ENCODE measurements around the gene EPN1.
"Not testable (repeated sequence)": the region's sequence is repeated elsewhere in the genome, so short reads cannot be mapped to it uniquely, and the experiment has no call there.

The EPN1 gene

GRCh38 chr19:55720214-55720746 lies 45.3 kb downstream of the EPN1 start:
- DNase-seq, result no peak

DNA sequence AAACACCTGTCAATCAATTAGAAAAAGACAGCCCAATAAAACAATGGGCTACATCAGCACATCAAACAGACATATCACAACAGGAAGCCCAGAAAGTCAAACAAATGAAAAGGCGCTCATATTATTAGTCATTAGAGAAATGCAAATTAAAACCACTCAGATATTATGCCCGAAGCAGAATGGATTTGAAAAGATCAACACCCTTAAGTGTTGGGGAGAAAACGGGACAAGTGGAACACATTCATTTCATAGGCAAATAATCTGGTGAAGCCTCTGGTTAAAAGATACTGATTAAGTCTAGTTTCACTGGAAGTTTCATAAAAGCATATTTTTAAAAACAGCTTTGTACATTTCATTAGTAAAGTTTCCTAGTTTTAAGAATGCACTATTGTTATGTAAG lies 45.8 kb downstream of the EPN1 start:
- DNase-seq (no peak), ATAC-seq (no peak)

More at GRCh38 chr19:55720214-55720746, 45.3 kb downstream of the EPN1 start:
- ATAC-seq, result no peak

DNA sequence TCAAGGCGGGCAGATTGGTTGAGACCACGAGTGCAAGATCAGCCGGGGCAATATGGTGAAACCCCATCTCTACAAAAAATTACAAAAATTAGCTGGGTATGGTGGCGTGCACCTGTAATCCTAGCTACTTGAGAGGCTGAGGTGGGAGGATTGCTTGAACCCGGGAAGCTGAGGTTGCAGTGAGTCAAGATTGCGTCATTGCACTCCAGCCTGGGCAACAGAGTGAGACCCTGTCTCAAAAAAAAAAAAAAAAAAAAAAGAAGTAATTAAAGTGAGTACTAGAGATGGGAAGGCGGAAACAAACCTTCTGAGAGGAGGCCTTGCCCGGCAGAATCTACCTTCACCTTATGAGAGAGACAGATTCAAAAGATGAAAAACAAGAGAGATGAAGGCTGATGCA lies 48.5 kb downstream of the EPN1 start:
- ATAC-seq, result no peak

GRCh38 chr19:55730378-55730777 lies 55.4 kb downstream of the EPN1 start:
- not testable (repeated sequence) for ATAC-seq, DNase-seq

More for the DNA sequence above, 48.5 kb downstream of the EPN1 start:
- no peak for DNase-seq

DNA sequence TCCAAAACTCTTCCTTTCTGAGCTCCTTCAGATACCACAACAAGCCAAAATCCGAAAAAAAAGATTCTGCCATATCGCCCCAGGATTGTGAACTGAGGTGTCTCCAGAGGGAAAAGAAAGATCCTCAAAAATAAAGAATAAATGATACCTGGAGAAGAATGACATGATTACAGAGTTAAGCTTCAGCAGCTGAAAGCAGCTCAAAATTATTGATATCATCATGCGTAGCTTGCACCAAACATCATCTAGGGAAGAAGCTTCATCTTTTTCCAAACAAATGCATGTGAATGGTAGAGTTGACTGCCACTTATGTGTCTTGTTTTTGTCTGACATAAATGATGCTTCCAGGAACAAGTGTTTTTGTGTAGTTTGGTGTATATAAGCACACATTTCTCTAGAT lies 63.3 kb downstream of the EPN1 start, which contains the start of gene NLRP9:
NLRP9 (minus strand) TSS at position 101 of the 400 bp plus-strand sequence; CDS start at position 73, 28 bp downstream.
- DNase-seq, result no peak
- no peak for ATAC-seq

- ATAC-seq (no peak), DNase-seq (no peak)
Measured at GRCh38 chr19:55750715-55751114, 75.7 kb downstream of the EPN1 start.

DNA sequence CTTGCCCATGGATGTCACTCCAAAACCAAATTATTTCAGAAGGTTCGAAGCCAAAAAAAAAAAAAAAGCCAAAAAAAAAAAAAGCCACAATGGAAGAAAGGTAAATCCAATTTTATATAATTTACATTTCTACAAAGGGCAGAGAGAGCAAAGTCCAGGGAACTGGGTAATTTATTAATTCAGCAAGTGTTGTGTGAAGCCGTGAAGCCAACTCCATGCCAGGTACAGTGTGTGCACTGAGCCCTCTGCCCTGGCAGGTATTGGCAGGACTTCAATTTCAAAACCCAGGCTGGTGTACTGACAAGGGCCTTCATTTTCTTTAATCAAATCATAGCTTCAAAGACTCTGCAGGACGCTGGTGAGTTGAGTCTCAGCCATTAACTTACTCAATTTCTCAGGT lies 78.4 kb downstream of the EPN1 start:
- no peak for ATAC-seq
- no peak for DNase-seq

- not testable (repeated sequence) for ATAC-seq
Measured at GRCh38 chr19:55756808-55757207, 81.8 kb downstream of the EPN1 start.

GRCh38 chr19:55758797-55759196 lies 83.8 kb downstream of the EPN1 start, which contains the start of gene RFPL4A:
Gene RFPL4A (plus strand): TSS chr19:55759097. CDS start chr19:55761801, 2,704 bp downstream.
- not testable (repeated sequence) for ATAC-seq, DNase-seq

More at GRCh38 chr19:55756808-55757207, 81.8 kb downstream of the EPN1 start:
- DNase-seq, result not testable (repeated sequence)
